ENCODE results near the gene PRDM16. TPM values are rescaled to one million over a fixed set of nuclear protein-coding genes. Genes with fewer than 3 reads are reported as not detected.

PRDM16 gene
- total RNA-seq, 1 experiment from 2014 or later, result 1.6 TPM

GRCh38 chr1:3158347-3158746, 89.3 kb downstream of the PRDM16 start:
- ChIA-PET CTCF (interaction anchor here (0.7 kb wide), 1 partner anchor 48 kb away, joined by 3 read pairs; no protein-coding TSS in a partner anchor), POLR2A (interaction anchor here (0.7 kb wide), 1 partner anchor 106 kb away, joined by 5 read pairs; no protein-coding TSS in a partner anchor)
- Mint-ChIP-seq H3K27me3 (ENCODE audit: low read depth) (no peaks in the 10 kb centered on the region), H3K4me3 (no peak overlapping the region), H3K9me3 (no peaks in the 10 kb centered on the region), H3K36me3 (no peaks in the 10 kb centered on the region), H3K4me1 (no peaks in the 10 kb centered on the region), H3K27ac (no peak overlapping the region)
- no peak for DNase-seq (ENCODE audit: low spot score)
- TF ChIP-seq HMGA2 (CRISPR knock-in tag; IDR thresholded peaks at IDR 0.05) (peak; percentile 85), ZSCAN18 (CRISPR knock-in tag; IDR thresholded peaks at IDR 0.05) (no peak)
- no peak for ATAC-seq

- no peak for TF ChIP-seq OVOL2 (CRISPR knock-in tag; IDR thresholded peaks at IDR 0.05; ENCODE audit: borderline replicate concordance)
- no peak for TF ChIP-seq ERG (CRISPR knock-in tag; IDR thresholded peaks at IDR 0.05)
- no peak for TF ChIP-seq KAT7 (CRISPR knock-in tag; IDR thresholded peaks at IDR 0.05; ENCODE audit: borderline replicate concordance)
- no peak for TF ChIP-seq SMAD4 (CRISPR knock-in tag; IDR thresholded peaks at IDR 0.05)
- TF ChIP-seq ZNF512 (CRISPR knock-in tag; IDR thresholded peaks at IDR 0.05; ENCODE audit: borderline replicate concordance), result 0 out of 2 replicates have a peak, but pooled peaks have one; percentile 5
- no peak for TF ChIP-seq CREB1 (CRISPR knock-in tag; IDR thresholded peaks at IDR 0.05)
- Mint-ChIP-seq H3K4me3 (no peak overlapping the region), H3K9me3 (no peaks in the 10 kb centered on the region), H3K4me1 (no peaks in the 10 kb centered on the region), H3K27me3 (ENCODE audit: low read depth) (no peaks in the 10 kb centered on the region), H3K27ac (peak overlapping the region; percentile 21; the same call in 1 of the 2 replicates), H3K36me3 (no peaks in the 10 kb centered on the region)
- POLR2A ChIA-PET, result no interaction called here
- no peak for DNase-seq (ENCODE audit: low spot score)
- no peak for ATAC-seq
- CTCF ChIA-PET, result interaction anchor here (0.7 kb wide), 1 partner anchor 47 kb away, joined by 3 read pairs; no protein-coding TSS in a partner anchor
Measured at GRCh38 chr1:3159121-3159520, 90.1 kb downstream of the PRDM16 start.

- no peak overlapping the region for H3K27ac Mint-ChIP-seq
- H3K27me3 Mint-ChIP-seq (ENCODE audit: low read depth), result no peaks in the 10 kb centered on the region
- no peak overlapping the region for H3K4me3 Mint-ChIP-seq
- H3K36me3 Mint-ChIP-seq, result no peaks in the 10 kb centered on the region
- no peaks in the 10 kb centered on the region for H3K4me1 Mint-ChIP-seq
- ChIA-PET CTCF (no interaction called here), POLR2A (no interaction called here)
- ATAC-seq, result no peak
- TF ChIP-seq FOXP4 (CRISPR knock-in tag; IDR thresholded peaks at IDR 0.05), result no peak
- no peak for TF ChIP-seq NFE2L1 (CRISPR knock-in tag; IDR thresholded peaks at IDR 0.05)
- no peak for TF ChIP-seq ZNF232 (CRISPR knock-in tag; IDR thresholded peaks at IDR 0.05)
- TF ChIP-seq GTF2I (CRISPR knock-in tag; conservative IDR thresholded peaks at IDR 0.05), result no peak
- no peak for TF ChIP-seq SOX15 (CRISPR knock-in tag; IDR thresholded peaks at IDR 0.05)
- no peak for TF ChIP-seq CTCF (IDR thresholded peaks at IDR 0.05)
- TF ChIP-seq ZNF423 (CRISPR knock-in tag; IDR thresholded peaks at IDR 0.05), result no peak
- TF ChIP-seq TEAD4 (CRISPR knock-in tag; IDR thresholded peaks at IDR 0.05), result no peak
- no peak for TF ChIP-seq SMAD4 (CRISPR knock-in tag; IDR thresholded peaks at IDR 0.05)
- no peak for TF ChIP-seq MLX (CRISPR knock-in tag; IDR thresholded peaks at IDR 0.05)
- TF ChIP-seq GRHL2 (CRISPR knock-in tag; IDR thresholded peaks at IDR 0.05; ENCODE audit: insufficient replicate concordance, severe bottlenecking), result no peak
- TF ChIP-seq ZNF121 (CRISPR knock-in tag; IDR thresholded peaks at IDR 0.05), result no peak
- TF ChIP-seq RELA (CRISPR knock-in tag; IDR thresholded peaks at IDR 0.05; ENCODE audit: borderline replicate concordance), result no peak
- no peak for DNase-seq (ENCODE audit: low spot score)
- no peaks in the 10 kb centered on the region for H3K9me3 Mint-ChIP-seq
Measured at GRCh38 chr1:3159996-3160395, 91.0 kb downstream of the PRDM16 start.
